WERI-Rb-1 (cell line): ENCODE measurements around the gene B4GALT5.

Experiments used
- DNase-seq: peaks from one replicate; pipeline ENCODE4 v3.0.0-alpha.2; 2020
- H3K27ac ChIP-seq: fragments of 250-450 bp; sonication (Bioruptor Pico); 2 replicates; pipeline ENCODE4 v1.5.1; 2020; ENCODE audit warnings: mild to moderate bottlenecking, moderate library complexity
- H3K27me3 ChIP-seq: fragments of 250-450 bp; sonication (Bioruptor Pico); 2 replicates; pipeline ENCODE4 v1.5.1; 2021; ENCODE audit warnings: mild to moderate bottlenecking, low read depth, moderate library complexity; ENCODE audit not compliant: insufficient read depth, severe bottlenecking
- H3K36me3 ChIP-seq: fragments of 250-450 bp; sonication (Bioruptor Pico); 2 replicates; pipeline ENCODE4 v1.5.1; 2020; ENCODE audit warnings: mild to moderate bottlenecking, moderate library complexity
- H3K4me3 ChIP-seq: 2 replicates; pipeline ENCODE4 v1.5.1; 2011; ENCODE audit warnings: low read depth, mild to moderate bottlenecking, control low read depth, low read length
- H3K9me3 ChIP-seq: fragments of 250-450 bp; sonication (Bioruptor Pico); 2 replicates; pipeline ENCODE4 v1.5.1; 2021; ENCODE audit warnings: mild to moderate bottlenecking, moderate library complexity; ENCODE audit not compliant: severe bottlenecking
- TF ChIP-seq, protein P1 (sequence below): IDR thresholded peaks from 2 replicates; pipeline ENCODE4 v1.5.1; 2011; ENCODE audit warnings: low read depth, mild to moderate bottlenecking, control low read depth, inconsistent platforms, low read length

B4GALT5 gene

DNA sequence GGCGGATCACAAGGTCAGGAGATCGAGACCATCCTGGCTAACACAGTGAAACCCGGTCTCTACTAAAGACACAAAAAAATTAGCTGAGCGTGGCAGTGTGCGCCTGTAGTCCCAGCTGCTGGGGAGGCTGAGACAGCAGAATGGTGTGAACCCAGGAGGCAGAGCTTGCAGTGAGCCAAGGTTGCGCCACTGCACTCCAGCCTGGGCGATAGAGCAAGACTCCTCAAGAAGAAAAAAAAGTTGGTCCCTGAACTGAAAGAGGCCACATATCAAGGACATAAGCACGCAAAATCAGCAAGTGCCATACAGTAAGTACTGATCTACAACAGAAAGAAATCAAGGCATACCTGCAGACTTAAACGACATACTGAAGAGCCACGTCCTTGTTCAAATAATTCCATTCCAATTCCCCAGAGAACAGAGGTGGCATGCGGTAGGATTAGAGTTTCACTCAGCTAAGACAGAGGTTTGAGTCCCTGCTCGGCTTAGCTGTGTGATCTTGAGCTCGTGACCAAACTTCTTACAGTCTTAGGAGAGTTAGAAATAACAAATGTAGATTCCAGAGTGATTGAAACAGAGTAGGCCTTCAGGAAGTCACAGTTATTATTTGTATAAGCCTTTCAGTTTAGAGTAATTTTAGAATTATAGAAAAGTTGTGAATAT, 29.2 kb downstream of the B4GALT5 start:
- peak; percentile 41 for DNase-seq
- H3K4me3 ChIP-seq, result no peak overlapping the region
- no peaks in the 10 kb centered on the region for H3K27me3 ChIP-seq
- TF ChIP-seq, protein P1, sequence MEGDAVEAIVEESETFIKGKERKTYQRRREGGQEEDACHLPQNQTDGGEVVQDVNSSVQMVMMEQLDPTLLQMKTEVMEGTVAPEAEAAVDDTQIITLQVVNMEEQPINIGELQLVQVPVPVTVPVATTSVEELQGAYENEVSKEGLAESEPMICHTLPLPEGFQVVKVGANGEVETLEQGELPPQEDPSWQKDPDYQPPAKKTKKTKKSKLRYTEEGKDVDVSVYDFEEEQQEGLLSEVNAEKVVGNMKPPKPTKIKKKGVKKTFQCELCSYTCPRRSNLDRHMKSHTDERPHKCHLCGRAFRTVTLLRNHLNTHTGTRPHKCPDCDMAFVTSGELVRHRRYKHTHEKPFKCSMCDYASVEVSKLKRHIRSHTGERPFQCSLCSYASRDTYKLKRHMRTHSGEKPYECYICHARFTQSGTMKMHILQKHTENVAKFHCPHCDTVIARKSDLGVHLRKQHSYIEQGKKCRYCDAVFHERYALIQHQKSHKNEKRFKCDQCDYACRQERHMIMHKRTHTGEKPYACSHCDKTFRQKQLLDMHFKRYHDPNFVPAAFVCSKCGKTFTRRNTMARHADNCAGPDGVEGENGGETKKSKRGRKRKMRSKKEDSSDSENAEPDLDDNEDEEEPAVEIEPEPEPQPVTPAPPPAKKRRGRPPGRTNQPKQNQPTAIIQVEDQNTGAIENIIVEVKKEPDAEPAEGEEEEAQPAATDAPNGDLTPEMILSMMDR, result no peak
- H3K27ac ChIP-seq, result no peak overlapping the region
- H3K9me3 ChIP-seq, result no peaks in the 10 kb centered on the region
- H3K36me3 ChIP-seq, result 0 out of 2 replicates have a peak, but pooled peaks cover 4% of the 10 kb centered on the region

DNA sequence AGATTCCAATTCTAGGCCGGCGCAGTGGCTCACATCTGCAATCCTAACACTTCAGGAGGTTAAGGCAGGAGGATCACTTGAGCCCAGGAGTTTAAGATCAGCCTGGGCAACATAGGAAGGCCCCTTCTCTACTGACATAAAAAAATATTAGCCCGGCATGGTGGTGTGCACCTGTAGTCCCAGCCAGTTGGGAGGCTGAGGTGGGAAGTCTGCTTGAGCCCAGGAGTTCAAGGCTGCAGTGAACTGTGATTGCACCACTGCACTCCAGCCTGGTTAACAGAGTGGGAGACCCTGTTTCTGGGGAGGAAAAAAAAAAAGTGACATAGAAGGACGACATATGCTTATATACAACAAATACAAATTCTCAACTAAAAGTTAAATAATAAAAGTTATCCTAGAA, 30.9 kb downstream of the B4GALT5 start:
- Histone ChIP-seq H3K27ac (no peak overlapping the region), H3K4me3 (no peak overlapping the region), H3K27me3 (no peaks in the 10 kb centered on the region), H3K36me3 (0 out of 2 replicates have a peak, but pooled peaks cover 4% of the 10 kb centered on the region), H3K9me3 (no peaks in the 10 kb centered on the region)
- TF ChIP-seq, protein P1, result no peak
- DNase-seq, result no peak

DNA sequence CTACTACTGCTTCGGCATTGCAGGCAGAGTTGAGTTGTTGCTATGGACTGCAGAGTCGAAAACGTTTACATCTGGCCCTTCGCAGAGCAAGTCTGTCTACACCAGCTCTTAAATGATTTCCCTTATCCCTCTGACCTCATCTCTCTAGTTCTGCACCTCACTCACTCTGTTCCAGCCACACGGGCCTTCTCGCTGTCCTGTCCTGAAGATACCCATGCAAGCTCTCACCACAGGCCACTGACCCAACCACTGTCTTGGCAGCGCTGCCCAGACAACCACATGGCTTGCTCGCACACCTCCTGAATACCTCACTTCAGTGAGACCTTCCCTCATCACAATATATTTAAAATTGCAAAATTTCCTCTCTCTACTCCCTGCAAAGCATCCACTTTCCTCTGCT, 31.4 kb downstream of the B4GALT5 start:
- H3K9me3 ChIP-seq, result no peaks in the 10 kb centered on the region
- no peak overlapping the region for H3K4me3 ChIP-seq
- no peak overlapping the region for H3K27ac ChIP-seq
- no peaks in the 10 kb centered on the region for H3K27me3 ChIP-seq
- DNase-seq, result no peak
- TF ChIP-seq, protein P1, result no peak
- H3K36me3 ChIP-seq, result 0 out of 2 replicates have a peak, but pooled peaks cover 4% of the 10 kb centered on the region

DNA sequence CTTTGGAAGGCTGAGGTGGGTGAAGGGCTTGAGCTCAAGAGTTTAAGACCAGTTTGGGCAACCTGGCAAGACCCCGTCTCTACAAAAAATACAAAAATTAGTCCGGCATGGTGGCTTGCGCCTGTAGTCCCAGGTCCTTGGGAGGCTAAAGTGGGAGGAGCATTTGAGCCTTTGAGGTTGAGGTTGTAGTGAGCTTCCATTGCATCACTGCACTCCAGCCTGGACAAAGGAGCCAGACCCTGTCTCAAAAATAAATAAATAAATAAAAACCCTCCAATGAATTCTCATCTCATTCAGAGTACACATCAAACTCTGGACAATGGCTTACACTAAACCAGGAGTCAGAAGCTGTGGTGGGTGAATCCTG, 31.8 kb downstream of the B4GALT5 start:
- Histone ChIP-seq H3K27me3 (no peaks in the 10 kb centered on the region), H3K36me3 (0 out of 2 replicates have a peak, but pooled peaks cover 4% of the 10 kb centered on the region), H3K9me3 (no peaks in the 10 kb centered on the region), H3K4me3 (no peak overlapping the region), H3K27ac (no peak overlapping the region)
- TF ChIP-seq, protein P1, result no peak
- DNase-seq, result no peak

DNA sequence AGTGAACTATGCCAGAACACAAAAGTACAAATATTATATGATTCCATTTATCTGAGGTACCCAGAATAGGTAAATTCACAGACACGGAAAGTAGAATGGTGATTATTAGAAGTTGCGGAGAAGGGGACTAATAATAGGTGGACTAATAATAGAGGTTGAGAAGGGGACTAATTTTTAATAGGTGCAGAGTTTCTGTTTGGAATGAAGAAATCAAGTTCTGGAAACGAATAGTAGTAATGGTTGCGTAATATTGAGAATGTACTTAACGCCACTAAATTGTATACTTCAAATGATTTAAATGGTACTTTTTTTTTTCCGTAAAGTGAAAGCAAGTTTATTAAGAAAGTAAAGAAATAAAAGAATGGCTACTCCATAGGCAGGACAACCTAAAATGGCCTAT, 33.2 kb downstream of the B4GALT5 start:
- Histone ChIP-seq H3K27me3 (no peaks in the 10 kb centered on the region), H3K4me3 (no peak overlapping the region), H3K36me3 (0 out of 2 replicates have a peak, but pooled peaks cover 4% of the 10 kb centered on the region), H3K9me3 (no peaks in the 10 kb centered on the region), H3K27ac (no peak overlapping the region)
- DNase-seq, result no peak
- TF ChIP-seq, protein P1, result no peak

DNA sequence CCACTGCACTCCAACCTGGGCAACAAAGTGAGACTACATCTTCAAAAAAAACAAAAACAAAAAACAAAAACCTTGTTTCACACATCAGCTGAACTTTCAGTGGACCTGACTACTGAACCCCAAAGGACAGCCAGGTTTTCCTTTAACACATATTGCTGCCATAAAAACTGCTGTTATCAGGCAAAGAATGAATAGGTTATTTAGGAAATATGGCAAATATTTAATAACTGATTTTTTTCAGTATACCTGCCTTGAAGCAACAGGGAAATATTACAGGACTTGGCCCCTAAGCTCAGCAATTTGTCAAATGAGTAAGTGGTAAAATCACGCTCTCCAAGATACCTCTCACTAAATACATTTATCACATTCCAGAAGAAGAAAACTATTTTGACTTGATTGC, 34.0 kb downstream of the B4GALT5 start:
- DNase-seq, result no peak
- H3K27ac ChIP-seq, result no peak overlapping the region
- no peaks in the 10 kb centered on the region for H3K27me3 ChIP-seq
- no peaks in the 10 kb centered on the region for H3K9me3 ChIP-seq
- H3K36me3 ChIP-seq, result 0 out of 2 replicates have a peak, but pooled peaks cover 4% of the 10 kb centered on the region
- TF ChIP-seq, protein P1, result no peak
- H3K4me3 ChIP-seq, result no peak overlapping the region
